ENCODE data around the gene PPDPF.

The PPDPF gene

GRCh38 chr20:63539092-63539430, 18.5 kb downstream of the PPDPF start:
- DNase-seq, result no peak

- no peak for DNase-seq
These were observed 19.1 kb downstream of the PPDPF start for GRCh38 chr20:63539441-63540370.

- DNase-seq, result no peak
These were observed 20.0 kb downstream of the PPDPF start for GRCh38 chr20:63540417-63541186.

GRCh38 chr20:63541371-63541770, 20.8 kb downstream of the PPDPF start:
- DNase-seq, result no peak

GRCh38 chr20:63542031-63542559, 21.5 kb downstream of the PPDPF start:
- DNase-seq, result no peak

- no peak for DNase-seq
These were observed 22.1 kb downstream of the PPDPF start for GRCh38 chr20:63542696-63543095.

- no peak for DNase-seq
These were observed 22.6 kb downstream of the PPDPF start for GRCh38 chr20:63543131-63543530.

- no peak for DNase-seq
These were observed 23.2 kb downstream of the PPDPF start for GRCh38 chr20:63543733-63544132.

- DNase-seq, result no peak
These were observed 23.8 kb downstream of the PPDPF start for GRCh38 chr20:63544241-63544957.

GRCh38 chr20:63544958-63545516, 24.5 kb downstream of the PPDPF start:
- DNase-seq, result no peak

- no peak for DNase-seq
These were observed 25.2 kb downstream of the PPDPF start for GRCh38 chr20:63545814-63546213.

- DNase-seq, result no peak
These were observed 25.8 kb downstream of the PPDPF start for GRCh38 chr20:63546256-63546955.

GRCh38 chr20:63546956-63547724, 26.6 kb downstream of the PPDPF start:
- DNase-seq, result no peak

- DNase-seq, result peak; percentile 43
These were observed 27.3 kb downstream of the PPDPF start, which contains the start of gene SRMS for GRCh38 chr20:63547725-63548480. TSS of gene SRMS (minus strand) at chr20:63547749. CDS start at chr20:63547463, 286 bp downstream.

- no peak for DNase-seq
These were observed 28.0 kb downstream of the PPDPF start for GRCh38 chr20:63548542-63548941.

GRCh38 chr20:63549019-63549418, 28.5 kb downstream of the PPDPF start:
- no peak for DNase-seq

- no peak for DNase-seq
These were observed 29.2 kb downstream of the PPDPF start for GRCh38 chr20:63549679-63550282.

- no peak for DNase-seq
These were observed 30.5 kb downstream of the PPDPF start for GRCh38 chr20:63551068-63551467.

- peak; percentile 92 for DNase-seq
These were observed 32.1 kb downstream of the PPDPF start for GRCh38 chr20:63552481-63553249.
